ENCODE measurements around the gene SELPLG.
"Not testable (repeated sequence)": the region's sequence is repeated elsewhere in the genome, so short reads cannot be mapped to it uniquely, and the experiment has no call there.

SELPLG gene

GRCh38 chr12:108638141-108638827 is 4.6 kb upstream of the SELPLG start:
- DNase-seq (ENCODE audit: low read depth), result no peak

GRCh38 chr12:108637222-108637971 is 3.7 kb upstream of the SELPLG start:
- DNase-seq (ENCODE audit: low read depth), result no peak

- no peak for DNase-seq (ENCODE audit: low read depth)
Observed at GRCh38 chr12:108635997-108636808, 2.5 kb upstream of the SELPLG start.

- no peak for DNase-seq (ENCODE audit: low read depth)
Observed at GRCh38 chr12:108635201-108635996, 1.7 kb upstream of the SELPLG start.

- no peak for DNase-seq (ENCODE audit: low read depth)
Observed at GRCh38 chr12:108634341-108634751, 652 bp upstream of the SELPLG start.

GRCh38 chr12:108633081-108633533 is 587 bp downstream of the SELPLG start:
- DNase-seq (ENCODE audit: low read depth), result no peak

GRCh38 chr12:108631261-108631660 is 2.4 kb downstream of the SELPLG start:
- not testable (repeated sequence) for DNase-seq (ENCODE audit: low read depth)

GRCh38 chr12:108630481-108631207 is 3.0 kb downstream of the SELPLG start:
- DNase-seq (ENCODE audit: low read depth), result no peak

GRCh38 chr12:108629824-108630476 is 3.7 kb downstream of the SELPLG start:
- peak; percentile 47 for DNase-seq (ENCODE audit: low read depth)

GRCh38 chr12:108629151-108629550 is 4.5 kb downstream of the SELPLG start:
- no peak for DNase-seq (ENCODE audit: low read depth)

GRCh38 chr12:108627134-108627920 is 6.4 kb downstream of the SELPLG start:
- no peak for DNase-seq (ENCODE audit: low read depth)

- no peak for DNase-seq (ENCODE audit: low read depth)
Observed at GRCh38 chr12:108625228-108625627, 8.5 kb downstream of the SELPLG start.

- DNase-seq (ENCODE audit: low read depth), result no peak
Observed at GRCh38 chr12:108623577-108623976, 10.1 kb downstream of the SELPLG start.

GRCh38 chr12:108622921-108623514 is 10.7 kb downstream of the SELPLG start:
- no peak for DNase-seq (ENCODE audit: low read depth)

GRCh38 chr12:108622421-108622820 is 11.3 kb downstream of the SELPLG start:
- no peak for DNase-seq (ENCODE audit: low read depth)

- DNase-seq (ENCODE audit: low read depth), result no peak
Observed at GRCh38 chr12:108621161-108621560, 12.5 kb downstream of the SELPLG start.

GRCh38 chr12:108620236-108620879 is 13.3 kb downstream of the SELPLG start:
- no peak for DNase-seq (ENCODE audit: low read depth)

GRCh38 chr12:108619369-108620160 is 14.1 kb downstream of the SELPLG start:
- DNase-seq (ENCODE audit: low read depth), result no peak

Data from stimulated activated CD4-positive, alpha-beta T cell treated with anti-CD3 and anti-CD28 coated beads, Interleukin-2, amount 100 ng/mL, for 4 hours (primary cell).